ENCODE measurements around the gene SMIM35.

SMIM35 gene

DNA sequence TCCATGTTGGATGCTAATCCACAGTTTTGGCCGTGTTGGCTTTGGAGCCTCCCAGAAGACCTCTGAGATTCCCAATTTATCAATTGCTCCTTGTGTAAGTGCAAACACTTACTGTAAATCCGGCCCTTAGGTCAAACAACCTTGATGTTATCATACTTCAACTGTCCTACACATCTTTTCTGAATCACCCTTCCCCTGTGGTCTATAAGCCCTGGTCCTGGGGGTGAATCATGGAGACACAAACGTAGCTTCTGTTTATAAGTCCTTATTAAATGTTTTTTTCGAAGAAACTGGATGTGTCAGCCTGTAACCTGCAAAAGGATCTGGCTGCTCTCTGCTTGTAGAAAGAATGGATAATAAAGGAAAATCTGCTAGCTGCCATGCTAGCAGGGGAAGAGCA is 102.3 kb downstream of the SMIM35 start:
- Histone ChIP-seq H3K27ac (ENCODE audit: extremely low read depth, low read depth, low read length) (no peak overlapping the region), H3K9me3 (ENCODE audit: control insufficient read depth, insufficient read depth, low read depth, low read length) (no peaks in the 10 kb centered on the region), H3K4me3 (ENCODE audit: low read depth, low read length) (no peak overlapping the region), H3K4me1 (ENCODE audit: control insufficient read depth, insufficient read depth, low read length) (no peaks in the 10 kb centered on the region), H3K36me3 (ENCODE audit: control insufficient read depth in 2 of 2, insufficient read depth in 1 of 2, low read length in 2 of 2) (no peaks in the 10 kb centered on the region)
- TF ChIP-seq FEZF1 (tag by site-specific recombination; IDR thresholded peaks at IDR 0.05), result no peak
- TF ChIP-seq SCRT2 (tag by site-specific recombination; IDR thresholded peaks at IDR 0.05), result no peak
- no peak for TF ChIP-seq ZNF473 (tag by site-specific recombination; IDR thresholded peaks at IDR 0.05)
- no peak for TF ChIP-seq ZNF423 (tag by site-specific recombination; IDR thresholded peaks at IDR 0.05)
- TF ChIP-seq KLF1 (tag by site-specific recombination; IDR thresholded peaks at IDR 0.05), result no peak
- TF ChIP-seq ZNF623 (tag by site-specific recombination; IDR thresholded peaks at IDR 0.05), result no peak
- no peak for TF ChIP-seq HOXC10 (CRISPR knock-in tag; IDR thresholded peaks at IDR 0.05)
- no peak for TF ChIP-seq ZNF174 (tag by site-specific recombination; IDR thresholded peaks at IDR 0.05)
- TF ChIP-seq, protein P1, sequence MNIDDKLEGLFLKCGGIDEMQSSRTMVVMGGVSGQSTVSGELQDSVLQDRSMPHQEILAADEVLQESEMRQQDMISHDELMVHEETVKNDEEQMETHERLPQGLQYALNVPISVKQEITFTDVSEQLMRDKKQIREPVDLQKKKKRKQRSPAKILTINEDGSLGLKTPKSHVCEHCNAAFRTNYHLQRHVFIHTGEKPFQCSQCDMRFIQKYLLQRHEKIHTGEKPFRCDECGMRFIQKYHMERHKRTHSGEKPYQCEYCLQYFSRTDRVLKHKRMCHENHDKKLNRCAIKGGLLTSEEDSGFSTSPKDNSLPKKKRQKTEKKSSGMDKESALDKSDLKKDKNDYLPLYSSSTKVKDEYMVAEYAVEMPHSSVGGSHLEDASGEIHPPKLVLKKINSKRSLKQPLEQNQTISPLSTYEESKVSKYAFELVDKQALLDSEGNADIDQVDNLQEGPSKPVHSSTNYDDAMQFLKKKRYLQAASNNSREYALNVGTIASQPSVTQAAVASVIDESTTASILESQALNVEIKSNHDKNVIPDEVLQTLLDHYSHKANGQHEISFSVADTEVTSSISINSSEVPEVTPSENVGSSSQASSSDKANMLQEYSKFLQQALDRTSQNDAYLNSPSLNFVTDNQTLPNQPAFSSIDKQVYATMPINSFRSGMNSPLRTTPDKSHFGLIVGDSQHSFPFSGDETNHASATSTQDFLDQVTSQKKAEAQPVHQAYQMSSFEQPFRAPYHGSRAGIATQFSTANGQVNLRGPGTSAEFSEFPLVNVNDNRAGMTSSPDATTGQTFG (tag by site-specific recombination; IDR thresholded peaks at IDR 0.05; ENCODE audit: borderline replicate concordance), result no peak
- TF ChIP-seq ZNF239 (tag by site-specific recombination; IDR thresholded peaks at IDR 0.05), result no peak
- no peak for TF ChIP-seq YY1 (tag by site-specific recombination; IDR thresholded peaks at IDR 0.05)
- no peak for TF ChIP-seq REPIN1 (tag by site-specific recombination; IDR thresholded peaks at IDR 0.05; ENCODE audit: low read depth)
- TF ChIP-seq ZNF114 (tag by site-specific recombination; IDR thresholded peaks at IDR 0.05), result no peak
- TF ChIP-seq, protein P2, sequence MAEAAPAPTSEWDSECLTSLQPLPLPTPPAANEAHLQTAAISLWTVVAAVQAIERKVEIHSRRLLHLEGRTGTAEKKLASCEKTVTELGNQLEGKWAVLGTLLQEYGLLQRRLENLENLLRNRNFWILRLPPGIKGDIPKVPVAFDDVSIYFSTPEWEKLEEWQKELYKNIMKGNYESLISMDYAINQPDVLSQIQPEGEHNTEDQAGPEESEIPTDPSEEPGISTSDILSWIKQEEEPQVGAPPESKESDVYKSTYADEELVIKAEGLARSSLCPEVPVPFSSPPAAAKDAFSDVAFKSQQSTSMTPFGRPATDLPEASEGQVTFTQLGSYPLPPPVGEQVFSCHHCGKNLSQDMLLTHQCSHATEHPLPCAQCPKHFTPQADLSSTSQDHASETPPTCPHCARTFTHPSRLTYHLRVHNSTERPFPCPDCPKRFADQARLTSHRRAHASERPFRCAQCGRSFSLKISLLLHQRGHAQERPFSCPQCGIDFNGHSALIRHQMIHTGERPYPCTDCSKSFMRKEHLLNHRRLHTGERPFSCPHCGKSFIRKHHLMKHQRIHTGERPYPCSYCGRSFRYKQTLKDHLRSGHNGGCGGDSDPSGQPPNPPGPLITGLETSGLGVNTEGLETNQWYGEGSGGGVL (tag by site-specific recombination; IDR thresholded peaks at IDR 0.05), result no peak
- TF ChIP-seq ZNF311 (tag by site-specific recombination; IDR thresholded peaks at IDR 0.05; ENCODE audit: borderline replicate concordance), result no peak
- TF ChIP-seq SP7 (tag by site-specific recombination; IDR thresholded peaks at IDR 0.05), result no peak
- POLR2A ChIA-PET, result no interaction called here
- CTCF ChIA-PET, result interaction anchor here (2.1 kb wide), 1 partner anchor 38 kb away, joined by 4 read pairs; no protein-coding TSS in a partner anchor

DNA sequence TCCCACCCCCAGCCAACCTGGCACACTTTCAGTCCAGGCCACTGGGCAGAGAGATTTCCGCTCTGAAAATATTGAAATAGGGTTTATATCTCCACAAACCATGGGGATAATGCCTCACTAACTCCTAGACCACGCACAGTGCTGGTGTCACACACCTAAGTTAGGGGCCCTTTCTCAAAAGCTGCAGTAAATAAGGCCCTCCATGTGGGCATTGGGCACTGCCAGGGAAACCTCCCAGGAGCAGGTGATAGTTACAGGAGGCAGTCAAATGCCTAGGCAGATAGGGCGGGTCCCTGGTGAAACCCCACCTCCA is 103.6 kb downstream of the SMIM35 start:
- no peak overlapping the region for H3K27ac ChIP-seq (ENCODE audit: extremely low read depth, low read depth, low read length)
- ChIA-PET POLR2A (no interaction called here), CTCF (interaction anchor here (1.3 kb wide), 1 partner anchor 70 kb away, joined by 3 read pairs; no protein-coding TSS in a partner anchor)
- H3K4me3 ChIP-seq (ENCODE audit: low read depth, low read length), result no peak overlapping the region
- no peak for TF ChIP-seq ZNF19 (tag by site-specific recombination; IDR thresholded peaks at IDR 0.05; ENCODE audit: low read depth)
- TF ChIP-seq ZNF341 (tag by site-specific recombination; IDR thresholded peaks at IDR 0.05; ENCODE audit: low read depth), result no peak
- no peak for TF ChIP-seq ZNF292 (tag by site-specific recombination; IDR thresholded peaks at IDR 0.05; ENCODE audit: borderline replicate concordance, low read depth)
- TF ChIP-seq ZNF548 (tag by site-specific recombination; IDR thresholded peaks at IDR 0.05), result no peak
- TF ChIP-seq, protein P2 (tag by site-specific recombination; IDR thresholded peaks at IDR 0.05), result no peak
- TF ChIP-seq, protein P3, sequence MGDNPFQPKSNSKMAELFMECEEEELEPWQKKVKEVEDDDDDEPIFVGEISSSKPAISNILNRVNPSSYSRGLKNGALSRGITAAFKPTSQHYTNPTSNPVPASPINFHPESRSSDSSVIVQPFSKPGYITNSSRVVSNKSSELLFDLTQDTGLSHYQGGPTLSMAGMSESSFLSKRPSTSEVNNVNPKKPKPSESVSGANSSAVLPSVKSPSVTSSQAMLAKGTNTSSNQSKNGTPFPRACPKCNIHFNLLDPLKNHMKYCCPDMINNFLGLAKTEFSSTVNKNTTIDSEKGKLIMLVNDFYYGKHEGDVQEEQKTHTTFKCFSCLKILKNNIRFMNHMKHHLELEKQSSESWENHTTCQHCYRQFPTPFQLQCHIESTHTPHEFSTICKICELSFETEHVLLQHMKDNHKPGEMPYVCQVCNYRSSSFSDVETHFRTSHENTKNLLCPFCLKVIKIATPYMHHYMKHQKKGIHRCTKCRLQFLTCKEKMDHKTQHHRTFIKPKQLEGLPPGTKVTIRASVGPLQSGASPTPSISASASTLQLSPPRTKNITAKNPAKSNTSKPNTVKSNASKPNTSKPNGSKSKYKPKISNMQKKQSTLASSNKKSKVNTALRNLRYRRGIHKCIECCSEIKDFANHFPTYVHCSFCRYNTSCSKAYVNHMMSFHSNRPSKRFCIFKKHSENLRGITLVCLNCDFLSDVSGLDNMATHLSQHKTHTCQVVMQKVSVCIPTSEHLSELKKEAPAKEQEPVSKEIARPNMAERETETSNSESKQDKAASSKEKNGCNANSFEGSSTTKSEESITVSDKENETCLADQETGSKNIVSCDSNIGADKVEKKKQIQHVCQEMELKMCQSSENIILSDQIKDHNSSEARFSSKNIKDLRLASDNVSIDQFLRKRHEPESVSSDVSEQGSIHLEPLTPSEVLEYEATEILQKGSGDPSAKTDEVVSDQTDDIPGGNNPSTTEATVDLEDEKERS (tag by site-specific recombination; IDR thresholded peaks at IDR 0.05), result no peak
- TF ChIP-seq, protein P4, sequence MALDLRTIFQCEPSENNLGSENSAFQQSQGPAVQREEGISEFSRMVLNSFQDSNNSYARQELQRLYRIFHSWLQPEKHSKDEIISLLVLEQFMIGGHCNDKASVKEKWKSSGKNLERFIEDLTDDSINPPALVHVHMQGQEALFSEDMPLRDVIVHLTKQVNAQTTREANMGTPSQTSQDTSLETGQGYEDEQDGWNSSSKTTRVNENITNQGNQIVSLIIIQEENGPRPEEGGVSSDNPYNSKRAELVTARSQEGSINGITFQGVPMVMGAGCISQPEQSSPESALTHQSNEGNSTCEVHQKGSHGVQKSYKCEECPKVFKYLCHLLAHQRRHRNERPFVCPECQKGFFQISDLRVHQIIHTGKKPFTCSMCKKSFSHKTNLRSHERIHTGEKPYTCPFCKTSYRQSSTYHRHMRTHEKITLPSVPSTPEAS (tag by site-specific recombination; IDR thresholded peaks at IDR 0.05), result no peak
- H3K4me1 ChIP-seq (ENCODE audit: control insufficient read depth, insufficient read depth, low read length), result no peaks in the 10 kb centered on the region
- no peaks in the 10 kb centered on the region for H3K9me3 ChIP-seq (ENCODE audit: control insufficient read depth, insufficient read depth, low read depth, low read length)
- no peaks in the 10 kb centered on the region for H3K36me3 ChIP-seq (ENCODE audit: control insufficient read depth in 2 of 2, insufficient read depth in 1 of 2, low read length in 2 of 2)
